Activated T-helper 1 cell treated with Interleukin-2 at 50 U/mL for 16 hours (primary cell): ENCODE measurements around the gene FDXR.

Experiments
- DNase-seq: peaks from one replicate; pipeline ENCODE4 v3.0.0-alpha.2; 2020; ENCODE audit warnings: low read depth

Gene FDXR

DNA sequence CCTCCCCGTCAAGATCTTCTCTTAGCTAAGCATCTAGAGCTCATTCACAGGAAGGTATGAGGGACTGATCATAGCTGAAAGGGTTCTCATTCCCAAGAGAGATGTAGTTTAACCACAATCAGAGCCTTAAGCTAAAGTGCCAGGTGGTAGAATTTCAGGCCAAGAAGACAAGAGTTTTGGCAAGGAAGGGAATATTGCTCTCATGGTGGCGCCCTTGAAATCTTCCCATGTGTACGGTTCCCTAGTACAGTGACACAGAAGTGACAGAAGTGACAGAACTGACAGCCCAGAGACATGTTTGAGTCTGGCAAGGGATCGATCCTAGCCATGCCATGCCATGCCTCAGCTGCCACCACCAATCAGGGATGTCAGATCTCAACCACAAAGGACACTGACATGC, 15.6 kb downstream of the FDXR start:
- no peak for DNase-seq

DNA sequence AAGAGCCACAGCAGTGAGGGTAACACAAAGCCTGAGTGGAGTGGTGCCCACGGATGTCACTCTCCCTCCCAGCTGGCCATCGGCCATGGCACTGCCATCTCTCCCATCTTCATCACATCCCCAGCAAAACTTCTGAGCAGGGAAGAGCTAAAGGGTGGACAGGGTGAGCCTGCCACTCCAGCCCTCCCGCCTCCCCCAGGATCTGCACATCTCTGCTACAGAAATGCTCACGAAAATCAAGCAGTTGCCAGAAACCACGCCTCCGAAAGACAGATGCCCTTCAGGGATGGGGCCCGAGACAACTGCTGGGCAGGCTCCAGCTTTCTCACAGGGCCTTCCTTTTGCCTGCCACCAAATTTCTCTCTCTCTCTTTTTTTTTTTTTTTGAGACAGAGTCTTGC, 16.7 kb downstream of the FDXR start:
- no peak for DNase-seq

DNA sequence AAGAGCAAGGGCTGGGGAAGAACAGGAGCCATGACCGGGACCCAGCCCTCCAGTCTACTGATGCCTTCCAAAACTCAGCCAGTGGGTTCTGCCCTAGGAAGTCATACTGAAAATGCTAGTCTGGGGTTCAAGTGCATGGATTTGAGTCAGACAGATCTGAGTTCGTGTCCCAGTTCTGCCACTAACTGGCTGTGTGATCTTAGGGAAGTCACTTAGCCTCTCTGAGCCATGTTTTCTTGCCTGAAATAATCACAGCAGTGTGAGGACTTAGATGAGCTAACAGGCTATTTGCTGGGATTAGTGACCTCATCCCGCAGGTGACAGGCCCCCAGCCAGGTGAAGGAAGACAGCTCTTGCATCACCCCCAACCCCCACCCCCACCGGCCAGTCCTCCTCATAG, 17.5 kb downstream of the FDXR start:
- DNase-seq, result no peak

DNA sequence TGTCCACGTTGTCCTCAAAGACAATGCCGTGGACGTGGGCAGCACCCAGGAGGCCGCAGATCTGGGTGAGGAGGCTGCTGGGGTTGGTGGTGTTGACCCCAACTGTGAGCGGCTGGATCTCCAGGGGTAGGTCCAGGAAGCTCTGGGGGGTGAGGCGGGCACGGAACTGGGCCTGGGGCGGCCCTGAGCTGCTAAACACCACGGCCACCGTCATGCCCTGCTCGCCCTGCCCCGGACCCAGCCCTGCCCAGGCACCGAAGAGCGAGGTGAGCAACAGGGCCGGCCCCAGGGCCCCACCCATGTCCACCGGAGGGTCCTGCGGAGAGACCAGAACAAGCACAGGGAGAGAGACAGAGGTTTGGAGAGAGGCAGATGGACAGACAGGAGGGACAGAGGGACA, 18.0 kb downstream of the FDXR start:
- no peak for DNase-seq

DNA sequence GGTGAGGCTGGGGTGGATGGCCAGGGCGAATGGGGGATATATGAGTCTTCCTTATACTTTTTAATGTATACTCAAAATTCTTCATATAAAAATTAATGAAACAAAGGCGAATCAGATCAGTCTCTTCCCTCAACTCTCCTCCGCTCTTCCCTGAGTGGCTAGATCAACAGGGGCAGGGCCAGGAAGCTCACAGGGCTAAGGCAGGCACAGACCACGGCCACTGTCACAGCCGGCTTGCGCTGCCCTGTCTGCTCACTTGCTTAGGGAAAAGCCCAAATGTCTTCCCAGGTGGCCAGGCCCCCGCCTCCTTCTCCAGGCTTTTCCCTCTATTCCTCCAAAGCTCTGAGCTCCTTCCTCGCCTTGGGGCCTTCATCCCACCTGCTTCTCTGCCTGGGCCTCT, 19.1 kb downstream of the FDXR start:
- DNase-seq, result no peak

DNA sequence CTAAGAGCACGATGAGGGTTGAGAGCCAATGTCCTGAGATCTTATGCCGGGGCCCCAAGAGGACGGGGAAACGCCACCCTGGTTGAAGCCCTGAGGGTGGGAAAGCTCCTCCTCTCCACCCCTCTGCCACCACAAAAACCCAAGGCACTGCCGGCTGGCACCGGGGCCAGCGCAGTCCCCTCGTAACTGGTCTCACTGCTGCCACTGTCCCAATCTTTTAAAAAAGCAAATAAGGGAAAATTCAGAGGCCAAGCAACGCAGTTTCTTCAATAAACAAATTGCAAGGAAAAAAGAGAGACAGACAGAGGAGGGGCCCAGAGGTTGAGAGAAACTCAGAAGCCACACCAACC, 19.8 kb downstream of the FDXR start:
- DNase-seq, result no peak

DNA sequence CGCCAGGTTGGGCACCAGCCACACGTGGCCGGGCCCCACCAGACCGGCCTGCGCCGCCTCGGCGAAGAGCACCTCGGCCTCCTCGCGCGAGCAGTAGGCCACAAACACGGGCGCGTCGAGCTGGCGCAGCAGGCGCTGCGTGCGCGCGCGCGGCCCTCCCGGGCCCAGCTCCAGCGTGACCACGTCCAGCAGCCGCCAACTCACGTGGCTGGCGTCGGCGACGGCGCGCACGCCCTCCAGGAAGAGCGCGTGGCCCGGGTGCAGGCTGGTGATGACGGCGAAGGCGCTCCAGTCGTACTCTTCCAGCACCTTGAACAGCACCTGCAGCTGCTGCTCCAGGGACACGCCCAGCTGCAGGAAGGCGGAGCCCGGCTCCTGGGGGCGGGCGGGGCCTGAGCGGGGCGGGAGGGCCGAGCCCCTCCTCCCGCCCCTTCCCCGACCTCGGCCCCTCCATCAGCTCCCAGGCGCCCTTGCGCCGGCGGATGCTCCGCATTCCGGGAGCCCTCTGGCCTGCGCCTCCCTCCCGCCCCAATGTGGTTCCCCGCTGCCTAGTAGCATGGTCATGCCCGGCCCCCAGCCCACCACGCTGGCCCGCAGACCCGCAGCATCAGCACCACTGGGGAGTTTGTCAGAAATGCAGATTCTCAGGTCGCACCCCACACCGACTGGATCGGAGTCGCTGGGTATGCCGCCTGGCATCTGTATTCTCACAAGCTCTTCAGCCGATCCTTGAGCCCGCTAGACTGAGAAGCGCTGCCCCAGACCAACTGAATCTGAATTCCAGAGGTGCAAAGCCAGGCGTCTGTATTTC, 20.4 kb downstream of the FDXR start:
- peak; percentile 48 for DNase-seq

DNA sequence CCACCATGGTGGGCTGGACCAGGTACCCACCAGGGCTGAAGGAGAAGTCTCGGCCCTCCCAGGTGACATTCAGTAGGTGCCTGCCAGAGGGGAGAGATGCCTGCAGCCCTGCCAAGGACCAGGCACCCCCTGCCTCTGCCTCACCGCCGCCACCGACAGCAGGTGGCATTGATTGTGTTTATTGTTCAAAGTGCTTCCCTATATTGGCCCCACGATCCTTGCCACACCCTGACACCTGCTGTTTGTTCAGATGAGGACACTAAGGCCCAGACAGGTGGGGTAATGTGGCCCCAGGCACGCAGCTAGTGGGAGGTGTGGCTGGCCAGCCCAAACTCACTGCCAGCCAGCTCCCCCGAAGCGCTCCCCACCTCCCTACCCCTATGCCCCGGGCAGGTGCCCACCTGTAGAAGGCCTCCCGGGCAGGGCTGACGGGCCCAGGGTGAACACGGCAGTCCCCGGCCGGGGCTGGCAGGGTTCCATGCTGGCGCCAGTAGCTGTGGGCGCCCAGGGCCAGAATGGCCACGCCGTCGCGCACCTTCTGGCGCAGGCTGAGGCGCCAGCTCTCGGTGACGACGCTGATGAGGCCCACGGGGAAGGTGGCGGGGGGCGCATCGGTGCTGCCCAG, 21.1 kb downstream of the FDXR start:
- DNase-seq, result no peak

DNA sequence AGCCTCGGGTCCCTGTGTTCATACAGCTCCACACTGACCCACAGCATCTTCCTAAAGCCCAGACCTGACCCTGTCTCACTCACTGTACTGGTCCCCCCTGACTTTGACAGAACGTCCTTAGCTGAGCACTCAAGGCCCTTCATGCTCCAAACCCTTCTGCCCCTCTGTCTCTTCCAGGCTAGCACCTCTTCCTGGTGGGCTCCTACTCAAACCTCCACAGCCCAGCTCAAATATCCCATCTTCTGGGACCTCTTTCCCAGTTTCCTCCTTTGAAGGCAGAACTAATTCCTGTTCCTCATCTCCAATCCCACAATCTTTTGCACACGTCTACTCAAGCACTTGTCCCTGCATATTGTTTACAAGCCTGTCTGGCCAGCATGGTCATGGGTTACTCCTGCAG, 21.9 kb downstream of the FDXR start:
- no peak for DNase-seq

DNA sequence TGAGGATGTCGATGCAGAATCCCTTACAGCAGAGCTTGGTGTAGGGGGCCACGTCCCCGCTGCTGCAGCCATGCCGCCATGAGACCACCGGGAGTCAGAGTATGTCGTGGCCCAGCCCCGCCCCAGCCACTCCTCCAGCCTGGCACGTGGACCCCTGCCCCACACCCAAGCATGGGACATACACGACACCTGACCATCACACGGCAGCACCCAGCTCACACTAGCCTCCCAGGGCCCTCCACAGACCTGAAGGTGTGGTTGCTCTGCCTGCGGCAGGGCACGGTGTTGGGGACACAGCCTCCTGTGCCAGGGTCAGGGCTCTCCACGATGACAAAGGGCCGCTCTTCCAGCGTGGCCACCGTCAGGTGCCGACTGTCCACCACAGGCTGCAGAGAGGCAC, 22.5 kb downstream of the FDXR start:
- no peak for DNase-seq

DNA sequence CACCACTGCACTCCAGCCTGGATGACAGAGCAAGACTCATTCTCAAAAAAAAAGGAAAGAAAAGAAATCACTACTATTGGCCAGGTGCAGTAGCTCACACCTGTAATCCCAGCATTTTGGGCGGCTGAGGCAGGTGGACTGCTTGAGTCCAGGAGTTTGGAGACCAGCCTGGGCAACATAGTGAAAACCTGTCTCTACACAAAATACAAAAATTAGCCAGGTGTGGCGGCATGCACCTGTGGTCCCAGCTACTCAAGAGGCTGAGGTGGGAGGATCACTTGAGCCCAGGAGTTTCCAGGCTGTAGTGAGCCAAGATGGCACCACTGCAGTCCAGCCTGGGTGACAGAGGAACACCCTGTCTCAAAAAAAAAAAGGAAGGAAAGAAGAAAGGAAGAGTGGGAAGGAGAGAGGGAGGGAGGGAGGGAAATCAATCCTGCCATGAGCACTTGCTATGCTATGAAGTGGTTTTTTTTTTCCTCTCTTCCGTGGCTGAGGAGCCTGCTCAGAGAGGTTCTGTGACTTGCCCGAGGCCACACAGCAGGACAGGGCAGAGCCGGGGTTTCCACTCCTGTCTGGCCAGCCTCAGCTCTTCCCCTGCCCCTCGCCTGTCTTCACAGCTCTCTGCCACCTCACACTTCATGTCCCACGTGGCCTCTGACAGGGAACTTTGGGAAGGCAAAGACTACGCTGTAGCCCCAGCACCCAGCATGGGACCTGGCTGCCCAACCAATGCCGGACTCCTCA, 24.0 kb downstream of the FDXR start:
- no peak for DNase-seq

DNA sequence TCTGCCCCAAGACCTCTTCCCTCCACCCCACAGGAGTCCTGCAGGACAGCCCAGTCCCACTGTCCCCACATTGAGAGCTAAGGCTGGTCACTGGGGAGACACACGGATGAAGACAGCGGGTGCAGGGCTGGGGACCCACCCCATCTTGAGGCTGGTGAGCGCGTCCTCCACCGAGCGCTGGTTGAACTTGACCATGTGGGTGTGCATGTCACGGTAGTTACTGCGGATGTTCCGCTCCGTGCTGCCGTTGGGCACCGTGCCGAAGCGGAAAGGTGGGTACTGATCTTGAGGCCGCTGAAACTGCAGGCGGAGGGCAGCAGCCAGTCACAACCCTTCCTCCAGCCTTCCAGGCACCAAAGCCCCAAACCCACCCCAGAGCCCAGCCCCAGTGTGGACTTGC, 26.2 kb downstream of the FDXR start:
- no peak for DNase-seq

DNA sequence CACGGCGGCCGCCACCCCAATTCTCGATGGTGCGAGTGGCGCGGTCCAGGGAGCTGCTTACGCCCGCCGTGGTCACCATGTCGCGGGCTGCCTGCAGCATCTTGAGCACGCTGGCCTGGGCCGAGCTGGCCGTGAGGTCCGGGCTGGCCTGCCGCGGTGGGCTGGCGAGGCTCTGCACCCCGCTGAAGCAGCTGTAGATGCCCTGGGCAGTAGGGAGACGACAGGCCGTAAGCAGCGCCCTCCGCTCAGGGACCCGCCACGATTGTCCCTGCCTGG, 29.5 kb downstream of the FDXR start:
- no peak for DNase-seq

DNA sequence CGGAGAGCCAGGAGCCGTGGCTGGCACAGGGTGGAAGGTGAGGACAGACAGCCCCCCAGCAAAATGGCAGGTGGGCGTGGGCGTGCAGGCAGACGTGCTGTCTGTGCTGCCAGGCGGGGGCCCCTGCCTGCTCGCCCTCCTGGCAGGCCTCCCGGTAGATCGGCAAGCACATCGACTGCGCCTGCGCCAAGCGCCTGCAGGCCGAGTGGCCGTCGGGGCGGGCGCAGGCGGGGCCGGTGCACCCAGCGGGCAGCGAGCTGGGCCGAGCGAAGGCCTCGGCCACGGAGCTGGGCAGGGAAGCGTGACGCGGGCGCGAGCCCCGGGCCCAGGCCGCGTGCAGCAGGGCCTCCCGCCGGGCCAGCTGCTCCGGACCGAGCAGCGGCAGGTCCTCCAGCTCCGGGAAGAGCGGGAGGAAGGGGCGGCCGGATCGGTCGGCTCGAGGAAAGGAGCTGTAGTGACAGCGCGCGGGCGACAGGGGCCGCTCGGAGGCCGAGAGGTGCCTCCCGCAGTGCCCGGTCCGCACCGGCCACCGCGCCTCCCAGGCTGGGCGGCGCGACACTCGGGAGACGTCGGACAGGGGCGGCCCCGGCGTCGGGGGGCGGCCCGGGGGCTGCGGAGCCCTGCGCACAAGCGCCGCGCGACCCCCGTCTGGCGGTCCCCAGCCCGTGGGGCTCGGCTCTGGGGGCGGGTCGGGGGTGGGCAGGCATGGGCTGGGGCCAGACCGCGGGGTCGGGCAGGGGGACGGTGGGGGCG, 30.0 kb downstream of the FDXR start:
- DNase-seq, result no peak

DNA sequence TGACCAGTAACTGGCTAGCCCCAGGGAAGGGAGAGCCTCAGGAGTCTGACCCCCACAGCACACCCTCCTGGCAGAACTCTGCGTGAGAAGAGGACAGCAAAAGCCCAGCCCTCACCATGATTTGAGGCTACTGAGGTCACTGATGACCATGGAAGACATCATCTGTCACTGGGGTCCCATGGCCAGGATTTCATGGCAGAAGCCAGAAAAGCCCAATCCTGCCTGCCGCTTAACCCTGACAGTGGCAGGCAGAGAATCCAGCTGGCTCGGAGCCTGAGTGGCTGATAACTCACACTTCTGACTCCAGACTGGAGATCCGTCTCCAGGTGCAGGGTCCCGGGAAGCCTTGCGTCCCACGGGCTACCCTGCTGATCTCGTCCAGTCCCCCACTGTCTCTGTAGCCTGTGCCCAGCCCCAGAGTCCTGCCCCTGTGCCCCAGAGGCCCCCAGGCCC, 30.6 kb downstream of the FDXR start:
- no peak for DNase-seq

DNA sequence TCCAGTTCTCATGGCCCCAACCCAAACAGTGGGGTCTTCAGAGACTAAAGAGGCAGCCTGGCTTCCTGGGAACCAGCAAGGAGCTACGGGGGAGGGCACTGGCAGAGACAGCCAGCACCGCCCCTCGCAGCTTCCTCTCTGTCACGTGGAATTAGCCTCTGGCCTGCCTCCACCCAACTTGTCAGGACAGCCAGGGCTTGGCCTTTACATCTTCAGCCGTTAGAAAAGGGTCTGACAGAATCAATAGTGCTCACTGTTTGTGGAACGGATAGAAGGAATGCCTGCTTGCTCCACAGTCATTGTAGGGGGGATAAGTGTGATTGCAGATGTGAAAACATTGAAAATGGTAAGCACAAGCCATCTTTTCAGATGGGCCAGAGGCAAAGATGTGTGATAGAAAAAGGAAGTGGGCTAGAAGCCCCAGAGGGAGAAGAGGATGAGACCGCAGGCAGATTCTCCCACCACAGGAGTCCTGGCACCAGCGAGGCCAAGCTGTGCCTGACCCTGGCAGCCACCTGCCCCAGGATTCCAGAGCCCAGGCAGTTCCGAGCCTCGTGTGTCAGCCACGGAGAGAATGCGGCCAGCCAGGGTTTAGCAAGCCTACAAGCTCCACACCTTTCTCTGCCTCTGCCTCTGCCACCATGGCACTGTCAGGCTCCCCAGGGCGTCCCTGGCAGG, 31.7 kb downstream of the FDXR start:
- no peak for DNase-seq

DNA sequence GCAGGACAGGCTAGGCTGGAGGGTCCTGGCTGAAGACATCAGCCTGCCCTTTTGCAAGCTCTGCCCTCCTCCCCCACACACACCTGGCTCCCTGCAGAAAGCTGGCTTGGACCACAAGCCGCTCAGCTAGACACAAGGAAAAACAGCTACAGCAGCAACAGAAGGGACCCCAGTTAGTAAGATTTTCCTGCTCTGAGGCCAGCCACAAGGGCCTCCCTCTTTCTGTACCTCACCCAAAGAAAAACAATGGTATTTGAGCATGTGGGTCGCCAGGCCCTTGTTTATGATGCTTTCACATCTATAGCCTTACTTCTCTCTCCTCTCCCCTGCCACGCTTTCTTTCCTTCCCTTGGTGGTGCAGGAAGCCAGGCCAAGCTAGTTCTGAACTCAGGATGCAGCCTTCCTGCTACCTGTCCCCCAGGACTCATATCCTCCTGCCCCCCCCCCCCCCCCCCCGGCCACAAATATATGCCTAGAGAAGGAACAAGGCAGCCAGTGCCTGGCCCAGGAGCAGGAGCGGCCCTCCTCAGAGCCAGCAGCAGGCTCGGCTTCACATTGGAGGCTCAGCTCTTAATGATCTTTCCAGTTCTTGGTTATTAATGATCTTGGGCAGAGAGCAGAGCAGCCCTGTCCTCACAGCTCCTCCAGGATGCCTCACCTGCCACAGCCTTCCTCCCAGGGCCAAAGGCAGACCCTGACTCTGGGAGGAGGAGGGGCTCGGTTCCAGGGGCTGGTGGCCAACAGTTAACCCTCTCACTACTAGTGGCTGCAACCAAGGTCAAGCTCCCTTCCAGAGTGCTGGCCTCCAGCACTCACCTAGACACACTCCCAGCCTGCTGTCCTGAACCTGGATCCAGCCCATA, 32.6 kb downstream of the FDXR start:
- DNase-seq, result no peak

DNA sequence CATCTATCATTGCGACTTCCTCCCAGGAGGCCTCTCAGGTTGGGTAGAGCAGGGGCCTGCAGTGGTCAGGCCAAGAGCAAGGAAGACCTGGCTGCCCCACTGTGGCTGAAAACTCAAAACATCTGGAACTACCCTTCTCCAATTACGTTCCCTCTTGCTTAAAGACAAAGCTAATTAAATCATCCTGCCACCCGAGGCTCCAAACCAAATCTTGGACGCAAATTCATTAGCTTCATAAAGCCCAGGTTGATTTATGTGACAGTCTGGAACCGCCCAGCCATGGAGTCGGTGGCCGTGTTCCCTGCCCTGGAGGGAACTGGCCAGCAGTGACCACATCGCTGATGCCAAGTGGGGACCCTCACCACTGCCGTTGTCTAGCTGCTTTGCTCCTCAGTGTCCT, 34.5 kb downstream of the FDXR start:
- DNase-seq, result no peak

DNA sequence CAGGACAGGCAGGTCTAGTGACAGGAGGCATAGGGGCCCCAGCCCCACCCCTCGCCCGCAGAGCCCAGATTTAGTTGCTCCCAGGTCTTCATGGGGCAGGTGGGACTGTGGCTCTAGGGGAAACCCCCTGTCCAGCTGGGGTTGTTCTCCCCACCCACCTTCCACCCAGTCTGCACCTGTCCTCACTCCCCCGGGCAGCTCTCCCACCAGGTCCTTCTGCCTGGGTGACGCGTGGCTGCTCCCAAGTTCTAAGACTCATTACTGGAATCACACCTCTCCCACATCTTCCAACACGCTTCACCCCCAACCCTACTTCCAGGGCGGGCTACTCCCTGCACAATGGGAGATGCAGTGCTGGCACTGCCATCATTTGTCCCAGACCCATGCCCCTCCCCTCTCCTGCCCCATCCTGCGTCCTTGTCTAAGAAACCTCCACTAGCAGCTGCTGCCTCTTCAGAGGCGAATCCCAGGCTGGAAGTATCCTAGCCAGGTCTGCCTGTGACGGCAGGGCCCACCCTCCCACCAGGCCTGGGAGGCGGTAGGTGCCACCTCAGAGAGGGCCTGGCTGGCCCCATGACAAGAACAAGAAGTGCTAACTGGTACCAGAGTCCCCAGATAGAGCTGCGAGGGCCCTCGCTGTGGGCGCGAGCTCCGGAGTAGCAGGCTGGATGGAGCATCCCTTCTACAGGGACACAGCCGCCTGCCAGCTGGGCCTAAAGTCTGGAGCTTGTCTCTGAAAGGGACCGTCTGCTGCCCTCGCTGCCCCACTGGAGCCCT, 35.9 kb downstream of the FDXR start:
- DNase-seq, result no peak

DNA sequence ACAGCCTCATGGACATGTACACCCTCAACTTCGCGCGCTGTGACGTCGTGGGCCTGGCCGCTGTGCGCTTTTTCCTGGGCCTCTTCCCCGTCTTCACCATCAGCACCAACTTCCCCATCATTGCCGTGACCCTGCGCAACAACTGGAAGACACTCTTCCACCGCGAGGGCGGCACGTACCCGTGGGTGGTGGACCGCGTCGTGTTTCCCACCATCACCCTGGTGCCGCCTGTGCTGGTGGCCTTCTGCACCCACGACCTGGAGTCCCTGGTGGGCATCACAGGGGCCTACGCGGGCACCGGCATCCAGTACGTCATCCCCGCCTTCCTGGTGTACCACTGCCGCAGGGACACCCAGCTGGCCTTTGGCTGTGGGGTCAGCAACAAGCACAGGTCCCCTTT, 36.6 kb downstream of the FDXR start:
- DNase-seq, result no peak
